ENCODE measurements around the gene PHACTR1. TPM values are rescaled to one million over a fixed set of nuclear protein-coding genes. Genes with fewer than 3 reads are reported as not detected.
A peak's percentile ranks its signal among the peaks of the same experiment; 100 is the strongest.

Gene PHACTR1
- total and polyA plus RNA-seq, 8 donors = 0.46 to 17.4 (median 6.4) TPM; not detected in 1

DNA sequence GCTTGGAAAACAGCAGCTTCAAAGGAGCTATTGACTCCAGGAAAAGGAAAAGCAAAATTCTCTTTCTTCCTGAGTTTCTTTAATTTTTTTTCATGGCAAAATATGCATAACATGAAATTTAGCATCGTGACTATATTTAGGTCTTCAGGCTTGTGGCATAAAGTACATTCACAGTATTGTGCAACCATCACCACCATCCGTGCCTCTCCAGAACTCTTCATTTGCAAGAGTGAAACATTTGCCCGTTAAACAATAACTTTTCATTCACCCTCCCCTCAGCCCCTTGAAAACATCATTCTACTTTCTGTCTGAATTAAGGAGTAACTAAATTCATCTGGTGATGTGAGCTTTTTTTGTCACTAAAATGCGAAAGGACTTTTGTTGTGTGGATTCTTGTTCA is 251.7 kb downstream of the PHACTR1 start:
- TF ChIP-seq EP300 (IDR thresholded peaks at IDR 0.05) = no peak
- no peak for TF ChIP-seq POLR2AphosphoS5 (IDR thresholded peaks at IDR 0.05)
- no peak for TF ChIP-seq POLR2A (IDR thresholded peaks at IDR 0.05)
- TF ChIP-seq, protein P1, sequence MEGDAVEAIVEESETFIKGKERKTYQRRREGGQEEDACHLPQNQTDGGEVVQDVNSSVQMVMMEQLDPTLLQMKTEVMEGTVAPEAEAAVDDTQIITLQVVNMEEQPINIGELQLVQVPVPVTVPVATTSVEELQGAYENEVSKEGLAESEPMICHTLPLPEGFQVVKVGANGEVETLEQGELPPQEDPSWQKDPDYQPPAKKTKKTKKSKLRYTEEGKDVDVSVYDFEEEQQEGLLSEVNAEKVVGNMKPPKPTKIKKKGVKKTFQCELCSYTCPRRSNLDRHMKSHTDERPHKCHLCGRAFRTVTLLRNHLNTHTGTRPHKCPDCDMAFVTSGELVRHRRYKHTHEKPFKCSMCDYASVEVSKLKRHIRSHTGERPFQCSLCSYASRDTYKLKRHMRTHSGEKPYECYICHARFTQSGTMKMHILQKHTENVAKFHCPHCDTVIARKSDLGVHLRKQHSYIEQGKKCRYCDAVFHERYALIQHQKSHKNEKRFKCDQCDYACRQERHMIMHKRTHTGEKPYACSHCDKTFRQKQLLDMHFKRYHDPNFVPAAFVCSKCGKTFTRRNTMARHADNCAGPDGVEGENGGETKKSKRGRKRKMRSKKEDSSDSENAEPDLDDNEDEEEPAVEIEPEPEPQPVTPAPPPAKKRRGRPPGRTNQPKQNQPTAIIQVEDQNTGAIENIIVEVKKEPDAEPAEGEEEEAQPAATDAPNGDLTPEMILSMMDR (IDR thresholded peaks at IDR 0.05) = no peak
- Histone ChIP-seq H3K4me3 (no peak overlapping the region), H3K36me3 (no peaks in the 10 kb centered on the region), H3K4me1 (peaks cover 0 to 24% (median 0%) of the 10 kb centered on the region in 4 donors), H3K27ac (no peak overlapping the region), H3K9me3 (no peaks in the 10 kb centered on the region), H3K27me3 (no peaks in the 10 kb centered on the region)
- no peak for DNase-seq
- intact Hi-C loops (cut with DNase I; ENCODE audit: low total_unique reads) = no loop called here
- WGBS, 5 donors = 80 to 90% (median 85%) methylated on average over 4 of the region's 4 CpGs

DNA sequence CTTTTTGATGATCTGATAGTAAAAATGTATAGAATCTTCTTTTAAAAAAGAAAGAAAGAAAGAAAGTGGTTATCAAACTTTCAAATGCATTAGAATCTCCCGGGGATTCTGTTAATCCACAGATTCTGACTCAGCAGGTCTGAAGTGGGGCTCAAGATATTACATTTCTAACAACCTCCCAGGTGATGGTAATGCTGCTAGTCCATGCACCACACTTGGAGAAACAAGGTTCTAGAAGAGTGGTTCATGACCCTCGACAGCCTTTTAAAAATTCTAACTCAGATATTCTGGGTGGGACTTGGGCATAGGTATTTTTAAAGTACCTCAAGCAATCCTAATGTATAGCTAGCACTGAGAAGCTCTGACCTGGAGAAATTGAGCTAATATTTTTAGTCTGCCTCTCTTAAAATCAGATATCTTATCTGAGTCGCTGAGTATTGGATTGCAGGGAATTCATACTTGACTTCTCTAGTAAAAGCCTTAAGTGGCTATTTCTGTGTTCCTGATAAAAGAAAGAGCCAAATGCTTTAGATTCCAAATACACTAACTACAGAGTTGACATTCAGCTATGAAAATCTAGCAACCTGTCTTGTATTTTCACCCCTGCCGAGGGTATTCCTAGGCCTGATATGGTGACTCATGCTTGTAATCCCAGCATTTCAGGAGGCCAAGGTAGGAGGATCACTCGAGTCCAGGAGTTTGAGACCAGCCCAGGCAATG is 252.4 kb downstream of the PHACTR1 start:
- intact Hi-C loops (cut with DNase I; ENCODE audit: low total_unique reads) = no loop called here
- Histone ChIP-seq H3K9me3 (no peaks in the 10 kb centered on the region), H3K4me1 (peaks cover 0 to 26% (median 0%) of the 10 kb centered on the region in 4 donors), H3K4me3 (no peak overlapping the region), H3K27ac (no peak overlapping the region), H3K27me3 (no peaks in the 10 kb centered on the region), H3K36me3 (no peaks in the 10 kb centered on the region)
- no peak for TF ChIP-seq POLR2A (IDR thresholded peaks at IDR 0.05)
- TF ChIP-seq EP300 (IDR thresholded peaks at IDR 0.05) = no peak
- DNase-seq = no peak
- 58 to 73% (median 64%) methylated on average over 5 of the region's 5 CpGs for WGBS, 5 donors

DNA sequence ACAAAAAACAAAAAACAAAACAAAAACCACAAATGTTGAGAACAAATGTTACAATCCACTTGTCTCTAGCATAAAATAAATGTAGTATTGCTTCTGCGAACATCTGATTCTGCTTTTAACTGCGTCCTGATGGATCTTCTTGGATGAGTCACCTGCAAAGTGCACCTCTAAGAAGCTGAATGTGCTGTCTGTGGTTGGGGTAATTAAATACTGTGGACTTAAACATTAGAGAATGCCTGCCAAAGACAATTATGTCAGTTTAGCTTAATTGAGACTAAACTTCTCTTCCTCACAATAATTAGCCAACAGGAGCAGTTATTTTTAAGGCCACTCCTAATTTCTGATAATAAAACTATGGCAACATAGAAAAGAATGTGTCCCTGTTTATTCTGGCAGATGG is 253.4 kb downstream of the PHACTR1 start:
- peaks cover 0 to 26% (median 0%) of the 10 kb centered on the region in 4 donors for H3K4me1 ChIP-seq
- H3K27ac ChIP-seq = no peak overlapping the region
- no peak overlapping the region for H3K4me3 ChIP-seq
- intact Hi-C loops (cut with DNase I; ENCODE audit: low total_unique reads) = no loop called here
- WGBS, 5 donors = 91 to 97% (median 94%) methylated on average over 2 of the region's 2 CpGs
- H3K36me3 ChIP-seq = no peaks in the 10 kb centered on the region
- H3K9me3 ChIP-seq = no peaks in the 10 kb centered on the region
- DNase-seq = no peak
- H3K27me3 ChIP-seq = no peaks in the 10 kb centered on the region
- TF ChIP-seq POLR2AphosphoS5 (IDR thresholded peaks at IDR 0.05) (no peak), POLR2A (IDR thresholded peaks at IDR 0.05) (no peak), EP300 (IDR thresholded peaks at IDR 0.05) (no peak)
- TF ChIP-seq, protein P1 (IDR thresholded peaks at IDR 0.05) = no peak

DNA sequence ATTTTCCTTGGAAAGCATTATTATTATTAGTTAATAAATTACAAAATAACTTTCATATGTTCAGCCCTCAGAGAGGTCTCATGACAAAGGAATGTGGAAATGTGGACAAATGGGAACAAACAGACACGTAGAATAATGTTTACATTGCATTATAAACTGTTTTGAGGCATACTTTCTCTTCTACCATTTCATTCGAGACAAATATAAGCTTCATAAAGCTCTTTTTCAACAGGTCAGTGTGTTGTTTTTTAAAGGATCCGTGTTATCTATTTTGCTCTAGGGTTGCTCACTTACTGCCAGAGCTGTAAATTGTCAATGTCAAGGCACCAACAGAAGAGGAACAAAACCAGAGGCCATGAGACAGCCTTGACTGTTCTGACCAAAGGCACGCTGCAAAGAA is 256.8 kb downstream of the PHACTR1 start:
- TF ChIP-seq POLR2A (IDR thresholded peaks at IDR 0.05) = no peak
- Histone ChIP-seq H3K27ac (peak overlapping the region in 1 of 5 donors; percentile 16), H3K4me1 (peaks cover 0 to 26% (median 0%) of the 10 kb centered on the region in 4 donors), H3K27me3 (no peaks in the 10 kb centered on the region), H3K4me3 (no peak overlapping the region), H3K36me3 (no peaks in the 10 kb centered on the region), H3K9me3 (no peaks in the 10 kb centered on the region)
- peak in 1 of 2 donors; percentile 65 for DNase-seq
- 34 to 45% (median 36%) methylated on average over 4 of the region's 4 CpGs for WGBS, 5 donors
- intact Hi-C loops (cut with DNase I; ENCODE audit: low total_unique reads) = no loop called here

DNA sequence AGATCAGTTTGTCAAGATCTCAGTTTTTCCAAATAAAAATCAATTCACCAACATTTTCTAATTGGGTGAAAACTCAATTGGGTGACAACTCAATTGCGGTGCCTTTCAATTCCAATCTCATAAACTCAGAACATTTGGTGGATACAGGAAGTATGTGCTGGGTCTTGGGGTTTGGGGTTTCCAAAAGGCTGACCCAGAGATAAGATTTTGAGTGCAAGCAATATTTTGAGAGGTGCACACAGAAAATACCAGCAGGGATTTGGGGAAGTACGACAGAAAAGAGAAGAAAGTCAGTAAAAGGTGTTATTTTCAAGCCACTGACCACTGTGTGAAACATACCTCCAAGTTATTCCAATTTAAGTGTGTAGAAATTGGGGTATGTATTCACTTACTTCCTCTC is 258.0 kb downstream of the PHACTR1 start:
- DNase-seq = no peak
- Histone ChIP-seq H3K36me3 (no peaks in the 10 kb centered on the region), H3K27ac (no peak overlapping the region), H3K4me1 (peaks cover 0 to 16% (median 0%) of the 10 kb centered on the region in 4 donors), H3K4me3 (no peak overlapping the region), H3K27me3 (no peaks in the 10 kb centered on the region), H3K9me3 (no peaks in the 10 kb centered on the region)
- 84 to 93% (median 85%) methylated on average over 2 of the region's 2 CpGs for WGBS, 5 donors
- intact Hi-C loops (cut with DNase I; ENCODE audit: low total_unique reads) = no loop called here
- TF ChIP-seq POLR2AphosphoS5 (IDR thresholded peaks at IDR 0.05) (no peak), EP300 (IDR thresholded peaks at IDR 0.05) (no peak), POLR2A (IDR thresholded peaks at IDR 0.05) (no peak)
- TF ChIP-seq, protein P1 (IDR thresholded peaks at IDR 0.05) = no peak

All from stomach (tissue), 9 donors.